ENCODE measurements around the gene PHKB.
A peak's percentile ranks its signal among the peaks of the same experiment; 100 is the strongest.

PHKB gene

DNA sequence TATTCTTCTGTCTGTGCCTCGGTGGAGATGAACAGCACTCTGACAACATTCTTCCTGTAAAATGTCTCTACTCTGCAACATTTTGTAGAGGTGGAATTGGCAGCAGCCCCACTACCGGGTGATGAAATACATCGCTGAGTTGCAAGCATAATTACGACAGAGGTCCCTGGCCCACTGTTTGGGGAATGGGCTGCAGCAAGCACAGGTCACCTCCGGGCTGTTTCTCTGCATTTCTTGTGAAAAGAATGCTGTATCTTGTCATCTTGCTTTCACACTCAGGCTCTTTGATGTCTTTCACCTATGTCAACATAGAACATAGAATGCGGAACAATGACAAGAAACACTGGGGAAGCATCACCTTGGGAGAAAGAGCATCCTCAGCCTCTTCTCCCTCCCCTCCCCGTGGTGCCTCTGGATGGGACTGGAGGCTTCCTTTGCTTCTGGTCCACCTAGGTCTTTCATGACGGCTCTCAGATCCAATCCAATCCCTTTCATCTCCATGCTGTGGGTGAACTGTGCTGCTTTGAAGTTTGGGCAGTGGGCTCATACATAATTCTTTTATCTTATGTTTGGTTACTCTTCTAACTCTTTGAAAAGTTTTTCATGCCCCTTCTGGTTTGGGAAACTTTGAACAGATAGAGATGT is 265.0 kb downstream of the PHKB start:
- DNase-seq, result no peak

- no peak for DNase-seq
Measured at GRCh38 chr16:47727131-47727530, 266.0 kb downstream of the PHKB start.

DNA sequence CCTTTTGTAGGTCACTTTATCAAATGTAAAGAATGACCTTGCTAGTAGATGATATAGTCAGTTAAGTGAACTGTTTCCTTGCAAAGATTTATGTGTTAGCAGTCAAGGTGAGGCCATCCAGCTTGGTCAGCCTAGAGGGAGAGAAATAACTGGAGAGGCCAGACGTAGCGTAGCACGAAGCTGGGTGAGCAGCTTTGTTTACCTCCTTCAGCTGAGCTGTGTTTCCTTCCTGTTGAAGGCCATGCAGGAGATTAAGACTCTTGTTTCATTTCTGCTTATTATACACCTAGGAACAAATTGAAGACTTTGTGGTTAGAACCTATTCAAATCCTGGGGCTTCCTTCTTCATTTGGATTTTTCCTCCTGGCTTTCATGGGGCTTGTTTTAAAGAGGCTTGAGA is 267.1 kb downstream of the PHKB start:
- no peak for DNase-seq

DNA sequence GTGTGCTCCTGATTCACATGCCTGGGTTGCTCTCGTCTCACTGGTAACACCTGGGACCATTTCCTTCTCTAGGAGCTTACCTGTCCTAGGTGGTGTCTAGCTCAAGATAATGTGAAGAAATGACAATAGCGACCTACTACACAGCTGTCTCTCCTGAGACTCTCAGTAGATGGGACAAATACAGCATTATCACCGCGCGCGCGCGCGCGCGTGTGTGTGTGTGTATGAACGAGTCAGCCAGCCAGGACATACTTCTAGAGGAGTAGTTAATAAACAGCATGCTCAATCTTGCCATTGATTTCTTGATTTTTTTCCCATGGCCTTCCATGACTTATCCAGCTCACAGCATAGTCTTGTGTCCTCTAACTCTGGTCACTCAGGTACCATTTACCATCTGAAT is 268.6 kb downstream of the PHKB start:
- no peak for DNase-seq

DNA sequence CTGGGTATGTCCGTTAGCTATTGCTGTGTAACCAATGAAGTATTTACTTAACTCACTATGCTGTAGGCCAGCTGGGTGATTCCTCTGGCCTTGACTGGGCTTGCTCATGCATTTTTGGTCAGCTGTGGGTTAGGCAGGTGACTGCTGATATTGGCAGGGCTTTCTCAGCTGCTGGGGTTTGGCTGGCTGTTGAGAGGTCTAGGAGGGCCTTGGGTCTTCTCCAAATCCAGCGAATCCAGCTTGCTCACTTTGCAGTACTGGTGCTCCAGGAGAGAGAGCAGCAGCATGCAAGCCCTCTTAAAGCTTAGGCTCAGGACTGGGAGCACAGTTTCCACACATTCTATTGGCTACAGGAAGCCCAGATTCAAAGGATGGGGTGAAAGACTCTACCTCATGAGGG is 270.1 kb downstream of the PHKB start:
- DNase-seq, result peak in 1 of 58 donors; percentile 4

DNA sequence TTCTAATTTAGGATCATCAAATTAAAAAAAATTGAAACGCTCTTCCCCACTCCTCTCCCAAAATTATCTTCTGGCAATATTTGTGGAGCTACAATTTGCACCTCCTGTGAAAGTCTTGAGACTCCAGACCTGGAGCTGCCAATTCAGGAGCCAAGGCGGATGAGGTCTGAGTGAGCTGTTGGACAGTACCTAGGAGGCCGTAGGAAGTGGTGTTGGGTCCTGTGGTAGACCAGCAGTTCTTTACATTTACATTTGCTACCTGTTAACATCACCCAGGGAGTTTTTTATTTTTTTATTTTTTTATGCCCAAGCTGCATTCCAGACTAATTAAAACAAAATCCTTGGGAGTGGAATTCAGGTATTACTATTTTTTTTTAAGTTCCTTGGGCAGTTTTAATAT is 271.0 kb downstream of the PHKB start:
- DNase-seq, result no peak

- DNase-seq, result no peak
Measured at GRCh38 chr16:47732523-47733111, 271.5 kb downstream of the PHKB start.

DNA sequence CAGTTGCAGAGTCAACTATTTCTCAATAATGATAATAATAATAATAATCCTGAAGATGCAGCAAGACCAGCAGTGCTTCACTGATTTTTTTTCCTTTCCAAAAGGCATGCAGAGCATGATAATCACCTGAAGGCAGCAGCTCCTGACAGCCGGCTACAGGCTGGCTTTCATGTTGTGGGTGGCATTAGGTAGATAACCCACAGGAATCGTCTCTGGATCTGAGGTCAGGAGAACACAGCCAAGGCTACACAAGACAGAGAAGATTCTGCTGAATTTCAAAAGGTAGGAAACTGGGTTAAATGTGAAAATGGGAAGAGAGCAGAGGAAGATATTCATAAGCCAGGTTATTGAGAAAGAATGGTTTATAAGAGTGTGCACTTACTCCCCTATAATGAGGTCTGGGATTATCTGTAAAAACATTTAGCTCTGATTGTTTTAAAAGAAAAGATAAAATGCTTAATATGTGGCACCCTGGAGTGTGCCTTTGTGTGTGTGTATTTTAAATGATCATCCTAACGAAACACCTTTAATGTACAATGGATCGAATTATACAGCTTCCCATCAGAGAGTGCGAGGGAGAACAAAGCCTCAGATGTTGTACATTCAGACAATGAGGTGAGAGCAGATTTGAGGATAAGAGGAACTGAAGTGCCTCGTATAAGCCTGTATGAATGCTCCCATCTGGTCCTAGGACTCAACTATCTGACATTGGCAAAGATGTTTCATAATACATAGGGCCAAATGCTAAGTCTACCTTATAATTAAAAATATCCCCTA is 273.1 kb downstream of the PHKB start:
- DNase-seq, result no peak

GRCh38 chr16:47734987-47735594 is 274.0 kb downstream of the PHKB start:
- DNase-seq, result no peak

- no peak for DNase-seq
Measured at GRCh38 chr16:47750371-47750770, 289.2 kb downstream of the PHKB start.

Data from anterior cingulate cortex (tissue), 58 donors.